GM04503 (cell line): Measurements from ENCODE around the gene MAPRE3.
A peak's percentile ranks its signal among the peaks of the same experiment; 100 is the strongest.

ENCODE experiments used
- DNase-seq: peaks from one replicate; pipeline ENCODE4 v3.0.0-alpha.2; 2012; ENCODE audit warnings: low read depth

MAPRE3 gene

DNA sequence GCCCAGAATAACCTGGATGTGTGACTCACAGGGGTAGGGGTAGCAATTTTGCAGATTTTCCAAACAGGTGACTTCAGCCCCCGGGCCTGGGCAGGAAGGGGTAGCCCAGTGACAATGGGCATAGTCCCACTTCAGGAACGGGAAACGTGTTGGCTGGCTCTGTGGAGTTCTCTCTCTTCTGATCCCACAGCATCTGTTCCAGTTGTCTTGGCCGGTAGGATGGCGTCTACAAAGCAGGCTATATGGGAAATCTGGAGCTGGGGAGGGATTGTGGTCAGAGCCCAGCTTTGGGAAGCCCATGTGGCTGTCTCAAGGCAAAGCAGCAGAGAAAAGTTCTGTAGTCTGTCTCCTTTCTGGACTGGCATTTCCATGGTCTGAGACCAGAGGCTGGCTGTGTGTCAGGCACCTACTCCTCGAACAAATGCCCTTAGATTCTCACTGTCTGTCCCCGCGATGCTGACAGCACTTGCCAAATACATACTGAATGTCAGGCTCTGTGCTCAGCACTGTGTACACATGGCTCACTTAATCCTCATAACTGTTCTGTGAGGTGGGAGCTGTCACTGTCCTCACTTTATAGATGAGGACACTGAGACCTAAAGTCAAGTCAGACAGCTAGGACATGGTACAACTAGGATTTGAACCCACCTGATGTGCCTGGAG lies 44.5 kb downstream of the MAPRE3 start:
- no peak for DNase-seq

- peak; percentile 21 for DNase-seq
These were observed 46.4 kb downstream of the MAPRE3 start for GRCh38 chr2:27016801-27017325.

DNA sequence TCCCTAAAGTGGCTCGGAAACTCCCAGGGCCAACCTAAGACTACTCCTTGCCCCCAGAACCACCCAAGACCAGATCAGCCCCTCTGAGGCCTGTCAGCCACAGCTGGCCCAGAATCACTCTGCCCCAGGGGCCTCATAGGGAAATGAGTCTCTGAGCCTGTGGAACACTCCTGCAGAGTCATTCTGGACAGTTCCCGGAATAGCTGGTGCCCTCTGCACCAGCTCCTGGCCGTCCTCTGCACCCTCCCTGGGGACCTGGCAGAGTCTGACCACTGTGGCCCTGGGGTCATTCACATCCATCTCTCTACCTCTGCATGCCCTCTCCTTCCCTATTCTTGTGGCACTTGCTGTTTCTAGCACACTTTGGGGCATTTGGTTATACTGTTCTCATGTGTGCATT lies 47.7 kb downstream of the MAPRE3 start:
- DNase-seq, result no peak

DNA sequence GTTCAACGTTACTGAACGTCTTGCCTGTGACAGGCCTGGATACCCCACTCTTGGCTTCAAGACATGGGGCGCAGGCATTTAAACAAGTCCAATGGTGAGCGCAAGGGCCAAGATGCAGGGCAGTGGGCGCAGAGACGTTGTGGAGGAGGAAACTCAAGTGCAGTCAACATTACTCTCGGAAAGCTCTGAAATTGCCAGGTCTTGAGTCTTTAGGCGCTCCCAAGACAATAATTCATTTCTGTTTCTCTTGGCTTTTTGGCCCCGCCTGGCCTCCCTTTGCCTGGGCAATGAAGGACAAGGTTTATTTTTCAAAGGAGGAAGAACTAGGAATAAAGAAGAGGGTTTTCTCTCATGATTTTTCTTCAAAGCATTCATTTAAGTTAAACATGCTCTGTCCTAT lies 49.0 kb downstream of the MAPRE3 start:
- no peak for DNase-seq

DNA sequence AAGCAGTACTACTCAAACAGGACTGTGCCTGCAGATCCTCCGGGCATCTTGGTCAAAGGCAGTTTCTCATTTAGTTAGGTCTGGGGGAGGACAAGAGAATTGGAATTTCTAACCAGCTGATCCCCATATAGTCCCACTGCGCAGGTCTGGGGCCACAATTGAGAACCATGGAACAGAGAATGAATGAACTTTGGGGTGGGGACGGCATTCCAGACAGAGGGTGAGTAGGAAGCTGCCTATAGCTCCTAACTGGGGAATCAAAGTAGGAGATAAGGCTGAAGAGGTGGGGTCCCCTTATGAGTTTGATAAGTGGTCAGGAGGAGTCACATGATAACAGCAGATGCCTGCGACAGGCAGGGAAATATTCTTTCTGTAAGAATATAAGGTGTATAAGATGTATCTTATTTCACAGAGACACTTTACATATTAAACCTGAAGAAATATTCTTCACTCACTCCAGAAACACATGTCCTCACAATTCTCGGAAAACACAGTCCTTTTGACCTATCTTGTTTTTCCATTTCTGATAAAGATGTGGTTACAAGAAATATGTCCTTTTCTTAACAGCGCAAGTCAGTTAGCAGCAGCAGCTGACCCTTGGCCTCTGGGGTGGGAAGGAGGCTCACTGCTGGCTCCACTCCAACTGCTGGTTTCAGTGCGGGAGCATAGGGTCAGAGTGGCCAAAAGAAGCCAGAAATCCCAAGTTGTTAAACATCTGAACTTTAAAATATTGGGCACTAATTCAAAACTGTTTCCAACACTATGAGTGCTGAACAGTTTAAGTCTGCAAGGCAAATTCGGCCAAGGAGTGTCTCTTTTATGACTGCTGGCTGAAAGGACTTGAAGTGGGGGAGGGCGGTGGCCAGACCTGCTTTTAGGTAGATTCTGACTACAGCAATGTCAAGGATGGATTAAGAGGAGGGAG lies 49.8 kb downstream of the MAPRE3 start:
- no peak for DNase-seq

GRCh38 chr2:27021253-27022049 lies 51.0 kb downstream of the MAPRE3 start:
- no peak for DNase-seq

- no peak for DNase-seq
These were observed 53.3 kb downstream of the MAPRE3 start for GRCh38 chr2:27023740-27024139.

DNA sequence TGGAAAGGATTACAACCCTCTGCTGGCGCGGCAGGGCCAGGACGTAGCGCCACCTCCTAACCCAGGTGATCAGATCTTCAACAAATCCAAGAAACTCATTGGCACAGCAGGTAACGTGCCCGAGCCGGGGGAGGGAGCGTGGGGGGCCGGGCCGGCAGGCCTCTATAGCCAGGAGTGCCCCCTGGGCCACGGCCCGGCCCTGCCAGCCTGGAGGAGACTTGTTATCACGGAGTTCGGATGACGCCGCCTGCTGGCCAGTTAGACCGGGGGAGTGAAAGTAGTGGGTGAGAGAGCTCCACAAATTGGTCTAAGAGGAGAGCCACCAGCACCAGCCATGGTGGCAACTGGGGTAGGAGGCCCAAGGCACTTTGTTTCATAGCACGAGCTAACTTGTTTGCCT lies 53.8 kb downstream of the MAPRE3 start:
- no peak for DNase-seq

- no peak for DNase-seq
These were observed 54.4 kb downstream of the MAPRE3 start for GRCh38 chr2:27024812-27025211.

DNA sequence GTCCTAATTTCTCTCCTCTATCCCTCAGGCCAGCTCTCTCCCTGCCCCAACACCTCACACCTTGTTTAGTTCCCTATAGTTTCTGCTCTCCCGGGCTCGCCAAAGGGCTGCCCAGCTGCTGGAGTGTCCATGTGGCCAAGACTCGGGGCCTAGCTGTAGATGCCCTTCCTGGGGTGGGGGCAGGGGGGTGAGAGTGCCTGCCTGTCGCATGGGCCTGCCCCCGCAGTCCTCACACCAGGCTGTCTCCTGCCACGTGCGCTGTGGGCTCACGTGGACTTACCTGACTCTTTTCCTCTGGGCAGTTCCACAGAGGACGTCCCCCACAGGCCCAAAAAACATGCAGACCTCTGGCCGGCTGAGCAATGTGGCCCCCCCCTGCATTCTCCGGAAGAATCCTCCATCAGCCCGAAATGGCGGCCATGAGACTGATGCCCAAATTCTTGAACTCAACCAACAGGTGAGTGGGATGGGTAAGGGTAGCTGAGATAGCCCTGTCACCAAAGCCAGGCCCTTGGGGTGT lies 54.9 kb downstream of the MAPRE3 start:
- no peak for DNase-seq

DNA sequence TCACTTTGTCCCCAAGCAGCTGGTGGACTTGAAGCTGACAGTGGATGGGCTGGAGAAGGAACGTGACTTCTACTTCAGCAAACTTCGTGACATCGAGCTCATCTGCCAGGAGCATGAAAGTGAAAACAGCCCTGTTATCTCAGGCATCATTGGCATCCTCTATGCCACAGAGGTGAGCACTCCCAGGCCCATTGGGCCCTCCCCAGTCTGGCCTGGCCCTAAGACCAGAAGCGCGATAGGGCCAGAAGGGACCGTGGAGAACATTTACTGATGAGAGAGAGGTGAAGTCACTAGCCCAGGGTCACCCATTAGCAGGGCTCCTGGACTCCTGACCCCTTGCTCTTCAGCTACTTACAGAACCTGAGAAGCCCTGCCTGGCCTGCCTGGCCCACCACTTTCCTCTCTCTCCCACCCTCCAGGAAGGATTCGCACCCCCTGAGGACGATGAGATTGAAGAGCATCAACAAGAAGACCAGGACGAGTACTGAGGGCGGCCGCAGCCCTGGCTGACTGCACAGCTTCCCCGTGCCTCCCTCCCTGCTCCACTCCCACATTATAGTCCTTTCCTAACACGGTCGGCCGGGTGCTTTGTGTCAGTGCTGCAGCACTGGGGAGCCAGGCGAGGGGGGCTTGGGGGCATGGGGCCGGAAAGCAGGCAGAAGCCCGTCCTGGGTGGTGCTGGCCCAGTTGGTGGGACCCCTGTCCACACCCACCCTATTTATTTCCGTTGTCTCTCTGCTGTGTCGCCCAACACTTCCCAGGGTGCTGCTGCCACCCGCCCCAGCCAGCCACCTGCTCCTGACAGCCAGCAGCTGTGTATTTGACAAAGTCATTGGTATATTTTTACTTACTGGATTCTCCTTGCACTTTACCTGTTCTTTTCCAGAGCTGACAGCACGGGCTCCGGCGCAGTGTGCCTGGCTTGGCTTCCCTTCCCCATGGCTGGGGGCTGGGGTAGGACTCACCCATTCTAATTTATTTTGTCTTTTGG lies 55.7 kb downstream of the MAPRE3 start:
- no peak for DNase-seq

- no peak for DNase-seq
These were observed 56.8 kb downstream of the MAPRE3 start for GRCh38 chr2:27027211-27027651.

DNA sequence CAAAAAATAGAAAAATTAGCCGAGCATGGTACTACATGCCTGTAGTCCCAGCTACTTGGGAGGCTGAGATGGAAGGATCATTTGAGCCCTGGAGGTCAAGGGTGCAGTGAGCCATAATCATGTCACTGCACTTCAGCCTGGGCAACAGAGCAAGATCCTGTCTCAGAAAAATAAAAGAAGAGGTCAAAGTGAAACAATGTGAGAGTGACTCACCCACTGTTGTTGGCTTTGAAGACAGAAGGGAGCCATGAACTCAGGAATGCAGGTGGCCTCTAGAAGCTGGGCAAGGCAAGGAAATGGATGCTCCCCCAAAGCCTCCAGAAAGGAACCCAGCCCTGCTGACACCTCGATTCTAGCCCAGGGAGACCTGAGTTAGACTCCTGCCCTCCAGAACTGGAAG lies 58.6 kb downstream of the MAPRE3 start:
- no peak for DNase-seq

GRCh38 chr2:27032495-27033252 lies 62.2 kb downstream of the MAPRE3 start, which contains the start of gene TMEM214:
TMEM214 (plus strand) TSS chr2:27032965; CDS start chr2:27033016, 51 bp downstream.
- DNase-seq, result peak; percentile 44

- no peak for DNase-seq
These were observed 62.9 kb downstream of the MAPRE3 start for GRCh38 chr2:27033253-27033852.

- DNase-seq, result no peak
These were observed 67.6 kb downstream of the MAPRE3 start for GRCh38 chr2:27038012-27038411.

GRCh38 chr2:27038631-27039339 lies 68.3 kb downstream of the MAPRE3 start:
- DNase-seq, result no peak

- no peak for DNase-seq
These were observed 69.0 kb downstream of the MAPRE3 start for GRCh38 chr2:27039426-27039825.

DNA sequence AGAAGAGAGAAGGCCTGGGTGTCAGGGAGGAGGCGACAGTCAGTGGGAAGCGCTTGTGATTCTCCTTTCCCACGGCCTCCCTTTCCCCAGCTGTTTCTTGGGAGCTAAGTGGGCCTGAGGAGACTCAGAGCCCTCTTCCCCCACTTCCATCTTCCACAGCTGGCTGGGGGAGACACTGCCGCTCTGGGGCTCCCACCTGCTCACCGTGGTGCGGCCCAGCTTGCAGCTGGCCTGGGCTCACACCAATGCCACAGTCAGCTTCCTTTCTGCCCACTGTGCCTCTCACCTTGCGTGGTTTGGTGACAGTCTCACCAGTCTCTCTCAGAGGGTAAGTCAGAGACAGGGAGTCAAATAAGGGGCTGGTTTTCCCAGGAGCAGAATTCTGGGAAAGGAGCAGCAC lies 69.4 kb downstream of the MAPRE3 start:
- no peak for DNase-seq
